ENCODE measurements around the gene FXR2.

GRCh38 chr17:7626307-7626706 lies 11.6 kb upstream of the FXR2 start:
- TF ChIP-seq EZH2 (IDR thresholded peaks at IDR 0.05), result no peak
- no peak for TF ChIP-seq CTCF (IDR thresholded peaks at IDR 0.05)
- no peak for TF ChIP-seq EZH2phosphoT487 (IDR thresholded peaks at IDR 0.05)
